ENCODE results near the gene SPTB. TPM values are rescaled to one million over a fixed set of nuclear protein-coding genes. Genes with fewer than 3 reads are reported as not detected.

Gene SPTB
- total RNA-seq, 1 donor from 2014 or later, result 3.0 TPM

- no peaks in the 10 kb centered on the region for H3K9me3 ChIP-seq
- intact Hi-C loops (cut with DNase I), result no loop called here
- no peak overlapping the region for H3K4me3 ChIP-seq
- H3K27ac ChIP-seq, result no peak overlapping the region
- no peak for TF ChIP-seq CTCF (IDR thresholded peaks at IDR 0.05)
- ATAC-seq, result no peak
- peak; percentile 42 for DNase-seq
- peaks cover 40% of the 10 kb centered on the region for H3K36me3 ChIP-seq
- no peaks in the 10 kb centered on the region for H3K27me3 ChIP-seq
- no peaks in the 10 kb centered on the region for H3K4me1 ChIP-seq
Observed at GRCh38 chr14:64732066-64732465, 147.6 kb downstream of the SPTB start.

- no peak for TF ChIP-seq CTCF (IDR thresholded peaks at IDR 0.05)
- H3K27ac ChIP-seq, result no peak overlapping the region
- H3K27me3 ChIP-seq, result no peaks in the 10 kb centered on the region
- peaks cover 40% of the 10 kb centered on the region for H3K36me3 ChIP-seq
- ATAC-seq, result no peak
- intact Hi-C loops (cut with DNase I), result no loop called here
- no peaks in the 10 kb centered on the region for H3K4me1 ChIP-seq
- no peak overlapping the region for H3K4me3 ChIP-seq
- DNase-seq, result peak; percentile 53
- no peaks in the 10 kb centered on the region for H3K9me3 ChIP-seq
Observed at GRCh38 chr14:64731141-64731581, 148.5 kb downstream of the SPTB start.

GRCh38 chr14:64730681-64731080 lies 149.0 kb downstream of the SPTB start:
- intact Hi-C loops (cut with DNase I), result no loop called here
- ATAC-seq (no peak), DNase-seq (peak; percentile 55)

GRCh38 chr14:64730061-64730440 lies 149.7 kb downstream of the SPTB start:
- intact Hi-C loops (cut with DNase I), result no loop called here
- H3K4me1 ChIP-seq, result no peaks in the 10 kb centered on the region
- no peaks in the 10 kb centered on the region for H3K9me3 ChIP-seq
- H3K27ac ChIP-seq, result no peak overlapping the region
- ATAC-seq, result no peak
- peak; percentile 40 for DNase-seq
- no peak overlapping the region for H3K4me3 ChIP-seq
- TF ChIP-seq CTCF (IDR thresholded peaks at IDR 0.05), result no peak
- H3K36me3 ChIP-seq, result peaks cover 40% of the 10 kb centered on the region
- no peaks in the 10 kb centered on the region for H3K27me3 ChIP-seq

More at GRCh38 chr14:64730681-64731080, 149.0 kb downstream of the SPTB start:
- H3K4me3 ChIP-seq, result no peak overlapping the region
- peaks cover 40% of the 10 kb centered on the region for H3K36me3 ChIP-seq
- no peaks in the 10 kb centered on the region for H3K27me3 ChIP-seq
- H3K27ac ChIP-seq, result no peak overlapping the region
- H3K4me1 ChIP-seq, result no peaks in the 10 kb centered on the region
- TF ChIP-seq CTCF (IDR thresholded peaks at IDR 0.05), result no peak
- H3K9me3 ChIP-seq, result no peaks in the 10 kb centered on the region

- intact Hi-C loops (cut with DNase I), result no loop called here
- no peak for TF ChIP-seq CTCF (IDR thresholded peaks at IDR 0.05)
- Histone ChIP-seq H3K9me3 (no peaks in the 10 kb centered on the region), H3K36me3 (peaks cover 40% of the 10 kb centered on the region), H3K4me1 (peaks cover 5% of the 10 kb centered on the region), H3K4me3 (no peak overlapping the region), H3K27ac (no peak overlapping the region), H3K27me3 (no peaks in the 10 kb centered on the region)
- DNase-seq (peak; percentile 42), ATAC-seq (no peak)
Observed at GRCh38 chr14:64729386-64730060, 150.2 kb downstream of the SPTB start.
